ENCODE results near the gene SLC25A51. TPM values are rescaled to one million over a fixed set of nuclear protein-coding genes. Genes with fewer than 3 reads are reported as not detected.

The SLC25A51 gene
- total RNA-seq, 1 donor from 2014 or later = 24.2 TPM

DNA sequence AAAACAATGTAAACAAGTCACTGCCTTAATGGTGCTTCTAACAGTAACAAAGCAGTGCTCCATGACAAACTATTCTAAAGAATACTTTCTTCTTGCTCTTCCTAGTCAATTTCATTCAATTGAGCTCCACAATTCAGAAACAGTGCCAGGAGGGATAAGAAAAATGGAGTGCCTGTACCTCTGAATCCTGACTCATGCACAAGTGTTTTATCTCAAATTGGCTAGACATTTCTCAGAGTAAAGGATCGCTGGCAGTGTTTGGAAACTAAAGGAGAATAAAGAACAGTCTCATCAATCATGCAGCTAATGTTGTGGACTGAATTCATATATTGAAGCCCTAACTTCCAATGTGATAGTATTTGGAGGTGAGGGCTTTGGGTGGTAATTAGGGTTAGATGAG lies 27.6 kb downstream of the SLC25A51 start:
- intact Hi-C loops (cut with DNase I) = no loop called here
- DNase-seq (ENCODE audit: low spot score) (no peak), ATAC-seq (no peak)

DNA sequence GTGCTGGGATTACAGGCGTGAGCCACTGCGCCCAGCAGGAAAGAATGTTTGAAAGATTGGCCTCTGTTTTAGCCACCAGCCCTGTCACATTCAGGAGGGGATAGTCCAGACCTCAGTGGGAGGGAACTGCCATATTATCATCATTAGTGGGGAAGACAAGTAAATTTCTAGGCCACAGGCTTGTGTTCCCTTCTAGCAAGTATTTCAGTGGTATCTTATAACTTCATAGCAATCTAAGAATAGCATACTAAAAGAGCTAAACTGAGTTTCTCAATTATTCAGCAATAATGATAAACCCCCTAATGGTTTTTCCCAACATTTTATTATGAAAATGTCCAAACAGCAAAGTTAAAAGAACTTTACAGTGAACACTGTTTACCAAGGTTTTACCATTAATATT lies 30.0 kb downstream of the SLC25A51 start:
- DNase-seq (ENCODE audit: low spot score) (no peak), ATAC-seq (no peak)
- intact Hi-C loops (cut with DNase I) = no loop called here

DNA sequence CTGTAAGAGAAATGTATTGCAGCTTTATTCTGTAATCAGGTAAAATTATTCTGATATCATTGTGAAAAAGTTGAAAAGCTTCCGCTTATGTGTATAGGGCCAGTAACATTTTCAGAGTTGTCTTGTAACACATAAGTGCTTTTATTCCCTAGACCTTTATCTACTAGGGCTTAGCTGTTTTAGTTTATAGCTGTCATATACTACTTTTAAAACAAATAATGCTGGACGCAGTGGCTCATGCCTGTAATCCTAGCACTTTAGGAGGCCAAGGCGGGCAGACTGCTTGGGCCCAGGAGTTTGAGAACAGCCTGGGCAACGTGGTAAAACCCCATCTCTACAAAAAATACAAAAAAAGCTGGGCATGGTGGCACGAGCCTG lies 33.1 kb downstream of the SLC25A51 start:
- intact Hi-C loops (cut with DNase I) = no loop called here
- ATAC-seq (no peak), DNase-seq (ENCODE audit: low spot score) (no peak)

DNA sequence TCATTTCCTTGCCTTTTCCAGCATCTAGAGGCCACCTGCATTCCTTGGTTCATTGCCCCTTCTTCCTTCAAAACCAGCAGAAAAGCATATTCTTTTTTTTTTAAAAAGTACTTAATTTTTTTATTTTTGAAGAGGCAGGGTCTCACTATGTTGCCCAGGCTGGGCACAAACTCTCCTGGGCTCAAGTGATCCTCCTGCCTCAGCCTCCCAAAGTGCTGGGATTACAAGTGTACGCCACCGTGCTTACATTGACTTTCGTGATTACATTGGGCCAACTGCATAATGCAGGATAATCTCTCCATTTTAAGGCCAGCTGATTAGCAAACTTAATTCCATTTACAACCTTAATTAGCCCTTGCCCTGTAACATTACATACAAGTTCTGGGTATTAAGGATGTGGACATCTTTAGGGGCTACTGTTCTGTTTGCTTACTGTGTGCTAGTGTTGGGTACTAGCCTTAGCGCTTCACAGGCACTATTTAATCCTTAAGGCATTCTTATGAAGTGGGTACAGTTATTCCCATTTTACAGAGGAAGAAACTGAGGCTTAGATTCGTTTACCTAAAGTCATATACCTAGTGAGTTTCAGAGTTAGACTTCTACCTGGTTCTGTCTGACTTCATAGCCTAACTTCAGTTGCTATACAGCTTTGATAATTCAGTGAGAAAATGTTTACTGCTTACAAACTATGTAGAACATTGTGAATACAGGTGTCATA lies 33.7 kb downstream of the SLC25A51 start:
- no peak for ATAC-seq
- no peak for DNase-seq (ENCODE audit: low spot score)
- intact Hi-C loops (cut with DNase I) = no loop called here

DNA sequence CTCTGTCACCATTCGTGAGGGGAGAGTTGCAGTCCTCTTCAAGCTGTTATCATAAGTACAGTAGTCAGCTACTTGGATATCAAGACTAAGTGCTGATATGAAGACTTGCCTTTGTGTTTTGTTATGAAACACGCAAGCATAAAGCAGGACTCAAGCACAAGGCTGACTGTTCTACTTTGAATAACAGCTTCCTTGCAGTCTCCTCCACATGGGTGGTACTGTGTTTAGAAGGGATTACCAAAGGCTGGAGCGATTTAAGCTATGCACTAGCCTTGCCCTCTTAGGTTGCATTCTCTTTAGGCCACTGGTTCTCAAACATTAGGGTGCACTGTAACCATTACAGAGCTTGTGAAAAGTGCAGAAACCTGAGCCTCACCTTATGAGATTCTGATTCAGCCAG lies 41.4 kb downstream of the SLC25A51 start:
- no peak for ATAC-seq
- no peak for DNase-seq (ENCODE audit: low spot score)
- intact Hi-C loops (cut with DNase I) = no loop called here

DNA sequence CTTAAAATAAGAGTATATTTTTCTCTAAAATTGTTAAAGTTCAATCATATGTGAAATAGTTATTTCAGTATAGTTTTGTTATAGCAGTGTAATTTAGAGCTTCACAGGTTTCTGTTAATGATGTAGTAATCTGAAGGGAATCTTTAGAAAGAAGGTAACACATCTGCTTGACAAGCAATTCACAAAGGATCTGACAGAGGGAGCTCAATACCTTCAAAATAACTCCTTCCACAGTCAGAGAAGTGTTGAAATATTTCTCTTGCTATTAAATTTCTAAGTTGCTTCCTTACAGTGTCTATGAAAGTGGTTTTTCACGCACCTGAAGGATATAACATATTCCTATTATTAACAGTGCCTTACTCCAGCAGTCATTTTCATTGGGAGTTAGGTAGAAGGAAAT lies 44.9 kb downstream of the SLC25A51 start:
- intact Hi-C loops (cut with DNase I) = no loop called here
- no peak for DNase-seq (ENCODE audit: low spot score)
- ATAC-seq = no peak

DNA sequence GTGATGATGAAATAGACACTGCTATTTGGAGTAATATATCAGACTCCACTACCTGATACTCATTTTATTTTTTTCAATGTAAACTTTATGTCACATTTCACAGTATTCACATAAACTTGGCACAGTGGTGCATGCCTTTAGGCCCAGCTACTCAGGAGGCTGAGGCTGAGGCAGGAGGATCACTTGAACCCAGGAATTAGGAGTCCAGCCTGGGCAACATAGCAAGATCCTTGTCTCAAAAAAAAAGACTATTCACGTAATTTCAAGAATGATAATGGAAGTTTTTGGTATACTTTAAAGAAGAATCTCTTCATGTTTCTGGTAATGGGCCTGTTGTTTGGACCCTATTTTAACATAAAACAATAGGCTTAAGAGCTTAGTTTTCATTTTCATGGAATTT lies 47.4 kb downstream of the SLC25A51 start:
- DNase-seq (ENCODE audit: low spot score) (no peak), ATAC-seq (no peak)
- intact Hi-C loops (cut with DNase I) = no loop called here

DNA sequence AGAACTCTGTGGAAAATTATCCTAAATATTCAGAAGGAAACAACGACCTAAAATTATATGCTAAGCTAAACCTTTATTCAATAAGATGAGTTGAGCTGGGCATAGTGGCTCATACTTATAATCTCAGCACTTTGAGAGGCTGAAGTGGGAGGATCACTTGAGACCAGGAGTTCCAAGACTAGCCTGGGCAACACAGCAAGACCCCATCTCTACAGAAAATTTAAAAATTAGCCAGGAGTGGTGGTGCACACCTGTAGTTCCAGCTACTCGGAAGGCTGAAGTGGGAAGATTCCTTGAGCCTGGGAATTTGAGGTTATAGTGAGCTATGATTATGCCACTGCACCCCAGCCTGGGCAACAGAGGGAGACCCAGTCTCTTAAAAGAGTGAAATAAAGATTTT lies 51.7 kb downstream of the SLC25A51 start:
- intact Hi-C loops (cut with DNase I) = no loop called here
- no peak for ATAC-seq
- DNase-seq (ENCODE audit: low spot score) = no peak

DNA sequence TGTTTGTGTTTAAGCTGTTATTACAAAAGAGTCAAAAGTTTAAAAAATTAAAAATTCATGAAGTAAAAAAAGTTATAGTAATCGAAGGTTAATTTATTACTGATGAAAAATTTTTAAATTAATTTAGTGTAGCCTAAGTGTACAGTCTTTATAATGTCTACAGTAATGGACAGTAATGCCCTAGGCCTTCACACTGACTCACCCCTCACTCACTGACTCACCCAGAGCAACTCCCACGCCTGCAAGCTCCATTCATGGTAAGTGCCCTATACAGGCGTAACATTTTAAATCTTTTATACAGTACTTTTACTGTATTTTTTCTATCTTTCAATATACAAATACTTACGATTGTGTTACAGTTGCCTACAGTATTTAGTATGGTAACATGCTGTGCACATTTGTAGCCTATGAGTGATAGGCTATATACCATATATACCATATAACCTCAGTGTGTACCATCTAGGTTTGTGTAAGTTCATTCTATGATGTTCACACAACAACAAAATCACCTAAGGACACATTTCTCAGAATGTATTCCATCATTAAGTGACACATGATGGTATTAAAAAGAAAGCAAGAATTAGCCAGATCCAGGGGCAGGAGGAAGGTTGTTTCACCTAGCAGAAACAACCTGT lies 63.2 kb downstream of the SLC25A51 start:
- ATAC-seq (no peak), DNase-seq (ENCODE audit: low spot score) (no peak)
- intact Hi-C loops (cut with DNase I) = no loop called here

DNA sequence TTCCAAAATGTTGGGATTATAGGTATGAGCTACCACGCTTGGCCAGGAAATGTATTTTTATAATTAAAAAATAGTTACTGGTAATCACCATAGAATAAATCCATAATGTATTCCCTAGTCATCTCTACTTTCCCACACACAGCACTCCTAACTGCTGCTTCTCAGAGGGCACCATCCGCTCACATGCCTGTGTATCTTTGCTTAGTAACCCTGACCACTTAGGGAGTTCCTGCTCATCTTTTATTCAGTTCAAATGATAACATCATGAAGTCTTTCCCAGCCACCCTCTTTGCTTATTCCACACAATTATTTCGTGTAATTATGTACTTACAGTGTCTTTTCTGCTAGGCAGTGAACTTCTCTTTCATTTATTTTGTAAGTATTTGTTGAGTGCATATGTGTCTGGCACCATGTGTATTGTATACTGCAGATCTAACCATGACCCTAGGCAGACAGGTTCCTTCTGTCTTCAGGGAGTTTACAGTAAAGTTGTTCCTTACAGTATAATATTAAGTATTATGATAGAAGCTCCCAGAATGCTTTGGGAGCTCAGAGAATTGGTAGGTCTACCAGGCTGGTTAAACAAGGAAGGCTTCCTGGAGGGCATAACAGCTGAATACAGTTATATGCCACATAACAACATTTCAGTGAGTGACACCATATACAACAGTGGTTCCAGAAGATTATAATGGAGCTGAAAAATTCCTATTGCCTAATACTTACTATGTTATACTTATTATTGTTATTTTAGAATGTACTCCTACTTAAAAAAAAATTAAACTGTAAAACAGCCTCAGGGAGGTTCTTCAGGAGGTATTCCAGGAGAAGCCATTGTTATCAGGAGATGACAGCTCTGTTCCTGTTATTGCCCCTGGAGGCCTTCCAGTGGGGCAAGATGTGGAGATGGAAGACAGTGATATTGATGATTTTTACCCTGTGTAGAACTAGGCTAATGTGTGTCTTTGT lies 64.1 kb downstream of the SLC25A51 start:
- ATAC-seq (no peak), DNase-seq (ENCODE audit: low spot score) (no peak)
- intact Hi-C loops (cut with DNase I) = no loop called here

Other genes starting within 250 kb of the SLC25A51 start
- 17.9 TPM for gene TRMT10B, start 150.3 kb downstream of the SLC25A51 start, total RNA-seq
- gene EXOSC3, start 119.1 kb downstream of the SLC25A51 start, total RNA-seq = 28.0 TPM
- gene DCAF10, start 103.3 kb downstream of the SLC25A51 start, total RNA-seq = 25.3 TPM
- 15.9 TPM for gene SHB, start 165.1 kb upstream of the SLC25A51 start, total RNA-seq